ENCODE results near the gene ABCB8. TPM values are rescaled to one million over a fixed set of nuclear protein-coding genes. Genes with fewer than 3 reads are reported as not detected.

ABCB8 gene
- polyA plus RNA-seq, 1 of the 3 experiments (the other 2 are of a cell fraction), result 36.0 TPM

GRCh38 chr7:151095123-151095797, 67.0 kb downstream of the ABCB8 start:
- H3K4me2 ChIP-seq, result no peak overlapping the region
- no peak overlapping the region for H2AFZ ChIP-seq (ENCODE audit: low read depth)
- H3K9me3 ChIP-seq, result no peaks in the 10 kb centered on the region
- no peaks in the 10 kb centered on the region for H3K27me3 ChIP-seq (ENCODE audit: insufficient read depth)
- WGBS (ENCODE audit: low lambda C conversion rate), result 87% methylated on average over 10 of the region's 10 CpGs
- H3K36me3 ChIP-seq (replicated peaks in 1 of 2; ENCODE audit: control insufficient read depth in 1 of 2, insufficient read depth in 2 of 2, low read length in 1 of 2), result peaks cover 3 to 8% of the 10 kb centered on the region in 2 experiments
- peaks cover 95% of the 10 kb centered on the region for H4K20me1 ChIP-seq (ENCODE audit: insufficient read depth)
- no peak overlapping the region; a peak in 1 of 4 replicates for H3K27ac ChIP-seq (ENCODE audit: low read depth in 2 of 2, low read length in 1 of 2)
- no peak overlapping the region for H3K4me3 ChIP-seq (ENCODE audit: low read depth in 2 of 2, low read length in 1 of 2)
- H3K79me2 ChIP-seq (ENCODE audit: insufficient read depth), result peaks cover 100% of the 10 kb centered on the region
- H3K9ac ChIP-seq, result no peak overlapping the region
- H3K9me2 ChIP-seq, result no peaks in the 10 kb centered on the region
- TF ChIP-seq POLR2AphosphoS5 (IDR thresholded peaks at IDR 0.05; ENCODE audit: low read depth, low read length) (no peak), PBX3 (IDR thresholded peaks at IDR 0.05) (no peak), EP300 (IDR thresholded peaks at IDR 0.05; ENCODE audit: borderline replicate concordance in 1 of 2, low read depth in 1 of 2, low read length in 1 of 2) (no peak), RAD21 (IDR thresholded peaks at IDR 0.05; ENCODE audit: low read length) (peak; percentile 47), FOXJ3 (CRISPR knock-in tag; IDR thresholded peaks at IDR 0.05) (no peak), ZBTB33 (IDR thresholded peaks at IDR 0.05; ENCODE audit: borderline replicate concordance, low read depth) (no peak)
- POLR2A ChIA-PET, result no interaction called here
- CTCF ChIA-PET, result interaction anchor here (0.8 to 21.3 kb wide), 7 partner anchors 12 to 77 kb away, joined by 3 to 474 read pairs (median 4); partner anchors contain the start of gene TMUB1
- H3F3A ChIP-seq (replicated peaks; ENCODE audit: insufficient read depth), result peaks cover 15% of the 10 kb centered on the region
- no peak for DNase-seq
- H3K4me1 ChIP-seq (ENCODE audit: control insufficient read depth in 1 of 2, insufficient read depth in 2 of 2, low read depth in 1 of 2, low read length in 1 of 2), result peaks cover 0 to 3% of the 10 kb centered on the region in 2 experiments; a peak in 1 of 4 replicates

- H3K27ac ChIP-seq (ENCODE audit: low read depth in 2 of 2, low read length in 1 of 2), result no peak overlapping the region
- no peak for TF ChIP-seq RFX5 (IDR thresholded peaks at IDR 0.05; ENCODE audit: low read length)
- TF ChIP-seq TEAD4 (IDR thresholded peaks at IDR 0.05; ENCODE audit: borderline replicate concordance, insufficient read depth), result no peak
- TF ChIP-seq FOSL2 (IDR thresholded peaks at IDR 0.05; ENCODE audit: borderline replicate concordance, low read depth), result no peak
- TF ChIP-seq JUND (IDR thresholded peaks at IDR 0.05), result no peak
- TF ChIP-seq USF1 (IDR thresholded peaks at IDR 0.05; ENCODE audit: borderline replicate concordance, low read depth), result no peak
- no peak for TF ChIP-seq FOXM1 (IDR thresholded peaks at IDR 0.05; ENCODE audit: low read depth)
- TF ChIP-seq GABPA (IDR thresholded peaks at IDR 0.05; ENCODE audit: low read depth), result no peak
- no peak overlapping the region for H3K9ac ChIP-seq
- peaks cover 15% of the 10 kb centered on the region for H3F3A ChIP-seq (replicated peaks; ENCODE audit: insufficient read depth)
- H3K4me2 ChIP-seq, result no peak overlapping the region
- no peaks in the 10 kb centered on the region for H3K9me2 ChIP-seq
- peaks cover 0 to 3% of the 10 kb centered on the region in 2 experiments; a peak in 1 of 4 replicates for H3K4me1 ChIP-seq (ENCODE audit: control insufficient read depth in 1 of 2, insufficient read depth in 2 of 2, low read depth in 1 of 2, low read length in 1 of 2)
- DNase-seq, result no peak
- no peak overlapping the region for H3K4me3 ChIP-seq (ENCODE audit: low read depth in 2 of 2, low read length in 1 of 2)
- H3K27me3 ChIP-seq (ENCODE audit: insufficient read depth), result no peaks in the 10 kb centered on the region
- ChIA-PET POLR2A (interaction anchor here (0.6 kb wide), 1 partner anchor 10 kb away, joined by 4 read pairs; no protein-coding TSS in a partner anchor), CTCF (interaction anchor here (0.8 to 21.3 kb wide), 5 partner anchors 8 to 63 kb away, joined by 3 to 474 read pairs (median 4); partner anchors contain the start of gene TMUB1)
- H3K79me2 ChIP-seq (ENCODE audit: insufficient read depth), result peaks cover 100% of the 10 kb centered on the region
- no peaks in the 10 kb centered on the region for H3K9me3 ChIP-seq
- peaks cover 3 to 8% of the 10 kb centered on the region in 2 experiments for H3K36me3 ChIP-seq (replicated peaks in 1 of 2; ENCODE audit: control insufficient read depth in 1 of 2, insufficient read depth in 2 of 2, low read length in 1 of 2)
- H2AFZ ChIP-seq (ENCODE audit: low read depth), result no peak overlapping the region
- WGBS (ENCODE audit: low lambda C conversion rate), result 92% methylated on average over 17 of the region's 17 CpGs
- H4K20me1 ChIP-seq (ENCODE audit: insufficient read depth), result peaks cover 95% of the 10 kb centered on the region
Observed at GRCh38 chr7:151095828-151096475, 67.7 kb downstream of the ABCB8 start.

Measured in SK-N-SH (cell line).